ENCODE results near the gene MACF1.
A peak's percentile ranks its signal among the peaks of the same experiment; 100 is the strongest.

Gene MACF1

GRCh38 chr1:39167632-39168209 is 36.8 kb upstream of the MACF1 start:
- TF ChIP-seq MYC (IDR thresholded peaks at IDR 0.05; ENCODE audit: low read depth, low read length) (peak; percentile 31), POLR2A (IDR thresholded peaks at IDR 0.05; ENCODE audit: extremely low read depth, insufficient read length) (no peak), MAX (IDR thresholded peaks at IDR 0.05; ENCODE audit: low read depth, low read length) (peak; percentile 23; the same call in 1 of the 2 replicates), CTCF (IDR thresholded peaks at IDR 0.05; ENCODE audit: low read depth, low read length) (no peak)
- H3K4me3 ChIP-seq (ENCODE audit: low read depth, low read length), result no peak overlapping the region
- DNase-seq (ENCODE audit: low read depth), result peak; percentile 25

- H3K4me3 ChIP-seq (ENCODE audit: low read depth, low read length), result no peak overlapping the region
- no peak for TF ChIP-seq CTCF (IDR thresholded peaks at IDR 0.05; ENCODE audit: low read depth, low read length)
- TF ChIP-seq MYC (IDR thresholded peaks at IDR 0.05; ENCODE audit: low read depth, low read length), result no peak
- TF ChIP-seq MAX (IDR thresholded peaks at IDR 0.05; ENCODE audit: low read depth, low read length), result no peak
- TF ChIP-seq POLR2A (IDR thresholded peaks at IDR 0.05; ENCODE audit: extremely low read depth, insufficient read length), result no peak
- no peak for DNase-seq (ENCODE audit: low read depth)
These were observed 36.0 kb upstream of the MACF1 start for GRCh38 chr1:39168301-39169080.

- H3K4me3 ChIP-seq (ENCODE audit: low read depth, low read length), result no peak overlapping the region
- no peak for DNase-seq (ENCODE audit: low read depth)
- TF ChIP-seq CTCF (IDR thresholded peaks at IDR 0.05; ENCODE audit: low read depth, low read length) (no peak), MAX (IDR thresholded peaks at IDR 0.05; ENCODE audit: low read depth, low read length) (no peak), MYC (IDR thresholded peaks at IDR 0.05; ENCODE audit: low read depth, low read length) (no peak), POLR2A (IDR thresholded peaks at IDR 0.05; ENCODE audit: extremely low read depth, insufficient read length) (no peak)
These were observed 33.5 kb upstream of the MACF1 start for GRCh38 chr1:39170731-39171667.

GRCh38 chr1:39173119-39173994 is 31.1 kb upstream of the MACF1 start:
- TF ChIP-seq MYC (IDR thresholded peaks at IDR 0.05; ENCODE audit: low read depth, low read length) (no peak), CTCF (IDR thresholded peaks at IDR 0.05; ENCODE audit: low read depth, low read length) (no peak), POLR2A (IDR thresholded peaks at IDR 0.05; ENCODE audit: extremely low read depth, insufficient read length) (no peak), MAX (IDR thresholded peaks at IDR 0.05; ENCODE audit: low read depth, low read length) (no peak)
- no peak overlapping the region for H3K4me3 ChIP-seq (ENCODE audit: low read depth, low read length)
- no peak for DNase-seq (ENCODE audit: low read depth)

- H3K4me3 ChIP-seq (ENCODE audit: low read depth, low read length), result no peak overlapping the region
- TF ChIP-seq MAX (IDR thresholded peaks at IDR 0.05; ENCODE audit: low read depth, low read length), result no peak
- no peak for TF ChIP-seq CTCF (IDR thresholded peaks at IDR 0.05; ENCODE audit: low read depth, low read length)
- no peak for TF ChIP-seq POLR2A (IDR thresholded peaks at IDR 0.05; ENCODE audit: extremely low read depth, insufficient read length)
- TF ChIP-seq MYC (IDR thresholded peaks at IDR 0.05; ENCODE audit: low read depth, low read length), result no peak
- DNase-seq (ENCODE audit: low read depth), result no peak
These were observed 30.5 kb upstream of the MACF1 start for GRCh38 chr1:39173995-39174380.

Data from NB4 (cell line).